Right lobe of liver (tissue), 4 donors: Measurements from ENCODE around the gene NCKAP5.

Source experiments
- CTCF ChIP-seq, 4 donors: fragments of 200-600 bp in 3 of 4; fragments of 450-650 bp in 1 of 4; IDR thresholded peaks; one replicate each; pipeline versions ENCODE4 v1.5.1 to v1.8.0; 2016 to 2022; ENCODE audit warnings: antibody characterized with exemption in 4 of 4, mild to moderate bottlenecking in 2 of 4
- POLR2A ChIP-seq: fragments of 450-650 bp; IDR thresholded peaks from one replicate; pipeline ENCODE4 v1.6.1; 2017; ENCODE audit warnings: antibody characterized with exemption, mild to moderate bottlenecking
- donor health status: DM: no; HTN: no; CAD: no.
- donor health status: DM: no; HTN: no; CAD: no.
- donor health status: DM: no; HTN: yes; CAD: no.

GRCh38 chr2:132955871-132956615, 612.2 kb downstream of the NCKAP5 start:
- TF ChIP-seq CTCF (IDR thresholded peaks at IDR 0.05) (no peak), POLR2A (no peak)
